GM21367 (cell line): ENCODE measurements around the gene SIGLEC1.

ENCODE experiments used
- ATAC-seq: cut with Tn5 transposase; IDR thresholded peaks from one replicate; pipeline ENCODE4 v1.9.1; 2021; ENCODE audit not compliant: unreplicated experiment

SIGLEC1 gene

DNA sequence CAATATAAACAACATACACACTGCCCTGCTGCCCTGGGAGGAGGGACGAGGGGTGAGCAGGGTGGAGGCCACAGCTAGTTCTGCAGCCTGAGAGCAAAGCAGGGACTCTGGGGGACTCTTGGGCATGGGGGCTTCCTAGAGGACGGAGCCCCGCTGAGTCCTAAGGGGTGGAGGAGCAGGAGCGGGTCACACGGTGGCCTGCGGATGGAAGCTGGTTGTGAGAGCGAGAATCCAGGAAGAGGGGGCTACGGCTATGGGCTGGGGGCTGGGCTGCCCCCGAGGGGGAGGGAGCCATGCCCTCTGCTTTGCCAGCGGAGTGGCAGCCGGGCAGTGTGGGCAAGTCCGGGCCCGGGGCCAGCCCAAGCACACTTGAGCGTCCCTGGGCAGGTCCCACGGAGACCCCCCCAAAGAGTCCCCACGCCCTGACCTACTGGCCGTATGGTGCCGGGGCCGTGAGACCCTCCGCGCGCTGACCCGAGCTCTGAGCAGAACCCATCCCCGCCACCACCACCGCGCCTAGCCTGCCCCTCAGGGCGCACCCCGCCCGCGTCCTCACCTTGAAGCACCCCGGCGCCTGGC lies 31.0 kb downstream of the SIGLEC1 start:
- no peak for ATAC-seq

DNA sequence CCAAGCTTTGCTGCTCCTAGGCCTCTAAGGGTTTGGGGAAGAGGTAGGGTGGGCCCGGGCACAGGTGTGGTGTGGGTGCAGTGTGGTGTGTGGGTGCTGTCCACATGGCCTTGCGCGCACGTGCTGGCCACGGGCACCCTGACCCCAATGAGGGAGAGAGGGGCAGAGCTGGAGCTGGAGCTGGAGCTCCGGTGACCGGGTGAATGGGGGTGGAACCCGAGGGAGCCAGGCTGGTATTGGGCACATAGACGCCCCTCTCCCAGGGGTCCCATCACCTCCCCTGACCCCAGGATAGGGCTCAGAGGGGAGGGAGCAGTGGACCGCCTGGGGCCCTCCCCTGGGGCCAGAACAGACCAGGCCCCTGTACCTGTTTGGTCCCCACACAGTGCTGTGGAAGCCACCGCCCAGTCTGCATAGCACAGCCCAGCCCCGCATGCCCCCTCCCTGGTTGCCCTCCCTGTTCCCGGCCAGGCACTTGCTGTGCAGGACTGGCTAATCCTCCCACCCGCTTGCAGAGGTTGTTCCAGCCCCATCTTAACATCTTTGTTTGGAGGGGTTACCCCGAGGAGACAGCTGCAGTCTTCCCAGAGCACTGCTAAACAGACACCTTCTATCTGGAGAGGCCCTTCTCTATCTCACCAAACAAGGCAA lies 31.6 kb downstream of the SIGLEC1 start:
- no peak for ATAC-seq

GRCh38 chr20:3679749-3680700 lies 32.4 kb downstream of the SIGLEC1 start:
- ATAC-seq = no peak

DNA sequence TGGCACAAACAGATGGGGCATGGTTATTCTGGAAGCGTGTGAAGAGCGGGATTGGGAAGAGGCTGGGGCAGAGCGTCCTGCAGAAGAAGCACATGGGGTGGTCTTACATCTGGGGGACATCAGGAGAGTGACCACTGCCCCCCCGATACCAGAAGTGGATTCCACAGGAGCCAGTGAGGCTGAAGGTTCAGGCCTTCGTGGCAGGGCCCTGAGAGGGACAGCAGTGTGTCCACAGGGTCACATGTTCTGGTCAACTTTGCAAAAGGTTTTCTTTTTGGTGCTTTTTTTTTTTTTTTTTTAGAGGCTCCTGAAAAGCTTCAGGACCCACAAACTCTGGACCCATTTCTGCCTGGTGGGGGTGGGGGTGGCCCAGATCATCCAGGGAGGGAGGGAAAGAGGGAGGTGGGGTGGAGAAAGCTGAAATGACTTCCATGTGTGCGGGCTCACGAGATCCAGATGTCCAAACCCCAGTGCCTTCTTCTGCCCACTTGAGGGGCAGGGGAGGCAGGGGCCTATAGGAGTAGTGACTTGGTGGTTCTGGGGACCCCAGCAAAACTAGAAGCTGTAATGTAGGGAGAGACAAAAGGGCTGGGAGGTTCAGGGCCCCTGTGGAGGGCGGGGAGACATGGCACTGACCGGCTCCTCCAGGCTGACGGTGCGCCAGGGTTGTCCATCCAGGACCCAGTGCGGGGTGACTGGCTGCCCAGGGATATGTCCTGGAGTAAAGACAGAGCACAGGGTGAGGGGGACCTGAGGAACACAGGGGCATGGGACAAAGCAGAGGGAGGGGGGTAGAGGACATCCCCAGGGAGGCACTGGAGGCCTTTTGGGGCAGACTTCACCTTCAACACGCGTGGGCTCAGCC lies 33.3 kb downstream of the SIGLEC1 start:
- ATAC-seq = no peak

DNA sequence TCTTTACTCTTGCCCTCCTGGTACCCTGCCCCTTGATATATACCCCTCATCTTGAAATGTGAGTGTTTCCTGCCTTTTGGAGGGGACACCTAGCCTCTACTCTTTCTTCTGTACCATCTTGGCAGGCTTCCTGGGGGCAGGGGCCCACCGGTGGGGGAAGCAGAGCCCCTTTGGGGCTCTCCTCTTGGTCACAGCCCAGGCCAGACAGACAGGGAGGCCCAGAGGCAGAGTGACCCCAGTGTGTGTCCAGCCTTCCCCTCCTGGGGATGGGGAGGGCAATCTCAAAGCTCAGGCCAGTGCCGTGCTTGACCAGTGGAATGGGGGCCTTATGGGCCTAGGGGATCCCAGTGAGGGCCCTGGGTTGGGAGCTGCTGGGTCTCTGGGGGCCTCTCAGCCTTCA lies 34.2 kb downstream of the SIGLEC1 start:
- ATAC-seq = no peak

DNA sequence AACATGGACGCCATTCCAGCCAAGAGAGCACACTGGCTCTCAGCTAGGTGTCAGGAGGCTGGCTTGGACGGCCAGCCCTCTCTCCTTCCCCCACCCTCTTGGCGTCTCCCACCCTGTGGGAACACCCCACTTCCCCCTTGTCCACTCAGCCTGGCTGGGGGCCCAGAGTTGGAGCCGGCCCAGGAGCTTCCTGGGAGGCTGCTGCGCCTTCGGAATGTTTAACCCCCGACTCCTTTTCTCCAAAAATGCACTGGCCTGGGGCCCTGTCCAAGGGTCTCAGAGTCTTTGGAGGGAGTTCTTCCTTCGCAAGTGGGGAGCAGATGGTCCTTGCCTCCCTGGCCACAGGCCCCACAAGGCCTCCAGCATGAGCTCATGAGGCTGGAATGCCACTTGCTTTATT lies 34.7 kb downstream of the SIGLEC1 start:
- ATAC-seq = no peak

- ATAC-seq = no peak
Measured at GRCh38 chr20:3674995-3675900, 37.2 kb downstream of the SIGLEC1 start.

DNA sequence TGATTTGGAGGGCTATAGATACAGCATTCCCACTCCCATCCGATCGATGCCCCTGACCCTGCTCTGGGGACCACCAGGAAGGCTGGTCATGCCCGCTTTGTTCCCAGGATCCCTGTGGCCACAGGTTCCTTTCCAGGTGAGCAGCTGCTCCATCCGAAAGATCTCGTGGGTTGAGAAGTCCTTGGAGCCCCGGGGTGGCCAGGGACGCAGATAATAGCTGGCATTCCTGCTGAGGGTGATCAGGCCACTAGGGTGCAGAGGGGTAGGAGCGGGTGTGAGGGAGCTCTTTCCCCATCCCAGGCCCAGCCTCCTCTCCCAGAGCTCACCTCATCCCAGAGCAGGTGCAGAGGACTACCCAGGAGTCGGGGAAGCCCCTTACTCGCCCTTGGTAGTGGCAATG lies 38.0 kb downstream of the SIGLEC1 start:
- ATAC-seq = no peak

GRCh38 chr20:3673221-3674070 lies 39.0 kb downstream of the SIGLEC1 start:
- no peak for ATAC-seq

DNA sequence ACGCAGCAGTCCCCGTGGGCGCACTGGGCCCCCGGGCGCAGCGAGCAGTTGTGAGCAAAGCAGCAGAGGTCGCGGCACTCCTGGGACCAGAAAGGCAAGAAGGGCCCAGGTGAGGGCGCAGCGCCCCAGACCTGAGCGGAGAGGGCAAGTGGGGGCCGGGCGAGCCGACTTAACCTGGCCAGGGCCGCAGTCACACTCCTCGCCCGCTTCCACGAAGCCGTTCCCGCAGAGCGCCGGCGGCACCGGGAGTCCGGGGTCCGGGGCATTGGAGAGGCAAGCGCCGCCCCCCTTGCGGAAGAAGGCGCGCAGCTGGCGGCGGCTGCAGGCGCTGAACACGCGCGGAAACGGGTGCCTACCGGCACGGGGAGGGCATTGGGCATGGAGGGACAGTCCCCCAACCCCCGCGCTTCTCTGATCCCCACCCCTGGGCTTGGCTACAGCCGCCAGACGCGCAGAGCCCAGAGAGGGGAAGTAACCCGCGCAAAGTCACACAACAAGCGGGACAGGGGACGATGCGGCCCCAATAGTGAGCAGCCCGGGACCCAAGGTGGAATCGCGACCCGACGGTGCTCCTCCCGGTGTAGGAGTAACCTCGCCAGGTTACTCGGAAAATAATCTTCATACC lies 39.7 kb downstream of the SIGLEC1 start:
- ATAC-seq = no peak

DNA sequence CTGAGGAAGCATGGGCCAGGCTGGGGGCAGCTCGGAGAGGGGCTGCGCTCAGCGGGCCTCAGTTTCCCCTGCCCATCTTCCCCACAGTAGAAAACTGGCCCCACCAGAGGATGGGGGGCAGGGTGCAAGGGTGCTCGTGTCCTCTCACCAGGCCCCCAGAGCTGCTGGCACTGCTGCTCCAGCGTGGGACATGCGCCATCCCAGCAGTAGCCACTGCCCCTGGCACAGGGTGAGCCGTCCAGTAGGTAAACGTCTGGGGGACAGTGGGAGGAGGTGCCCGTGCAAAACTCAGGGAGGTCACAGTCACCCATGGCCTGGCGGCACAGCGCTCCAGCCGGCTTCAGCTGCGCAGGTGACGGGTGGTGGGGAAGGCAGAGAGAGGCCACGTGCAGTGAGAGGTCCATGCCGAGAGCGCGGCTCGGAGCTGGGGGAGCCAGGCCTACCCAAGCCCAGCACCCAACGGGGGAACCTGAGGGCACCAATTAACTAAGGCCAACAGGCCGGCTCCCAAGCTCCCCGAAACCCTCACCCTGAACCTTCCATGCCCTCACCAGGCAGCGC lies 40.3 kb downstream of the SIGLEC1 start:
- no peak for ATAC-seq

DNA sequence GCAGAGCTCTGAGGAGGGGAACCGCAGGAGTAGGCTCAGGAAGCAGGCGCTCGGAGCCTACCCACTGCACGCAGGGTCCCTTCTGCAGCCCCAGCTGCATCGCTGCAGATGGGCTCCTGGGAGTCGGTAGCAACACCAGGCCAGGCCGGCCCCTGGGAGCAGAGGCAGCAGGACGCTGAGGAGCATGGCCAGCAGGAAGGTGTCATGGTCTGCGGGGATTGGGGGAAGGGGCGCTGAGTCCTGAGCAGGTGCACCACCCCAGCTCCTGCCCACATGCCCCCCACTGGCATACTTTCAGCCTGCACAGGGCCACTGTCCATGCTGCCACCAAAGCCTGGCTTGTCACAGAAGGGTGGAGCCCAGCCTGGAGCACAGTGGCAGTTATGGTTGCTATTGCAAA lies 41.5 kb downstream of the SIGLEC1 start:
- no peak for ATAC-seq

DNA sequence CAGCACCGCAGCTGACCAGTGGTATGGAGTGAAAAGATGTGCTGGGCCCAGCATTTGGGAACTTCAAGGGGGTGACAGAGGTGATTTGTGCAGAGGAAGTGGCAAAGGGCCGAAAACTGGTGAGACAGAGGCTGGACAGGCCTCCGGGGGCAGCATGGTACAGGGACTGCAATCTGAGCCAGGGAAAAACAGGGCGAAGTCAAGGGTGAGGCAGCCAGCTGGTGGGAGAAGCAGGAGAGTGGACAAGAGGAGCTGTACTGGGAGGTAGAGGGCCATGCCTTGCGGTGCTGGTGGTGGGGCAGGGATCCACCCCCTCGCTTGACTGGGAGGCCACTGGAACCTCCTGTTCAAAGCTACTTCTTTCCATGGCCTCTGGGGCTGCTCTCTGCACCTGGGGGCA lies 41.9 kb downstream of the SIGLEC1 start:
- no peak for ATAC-seq

DNA sequence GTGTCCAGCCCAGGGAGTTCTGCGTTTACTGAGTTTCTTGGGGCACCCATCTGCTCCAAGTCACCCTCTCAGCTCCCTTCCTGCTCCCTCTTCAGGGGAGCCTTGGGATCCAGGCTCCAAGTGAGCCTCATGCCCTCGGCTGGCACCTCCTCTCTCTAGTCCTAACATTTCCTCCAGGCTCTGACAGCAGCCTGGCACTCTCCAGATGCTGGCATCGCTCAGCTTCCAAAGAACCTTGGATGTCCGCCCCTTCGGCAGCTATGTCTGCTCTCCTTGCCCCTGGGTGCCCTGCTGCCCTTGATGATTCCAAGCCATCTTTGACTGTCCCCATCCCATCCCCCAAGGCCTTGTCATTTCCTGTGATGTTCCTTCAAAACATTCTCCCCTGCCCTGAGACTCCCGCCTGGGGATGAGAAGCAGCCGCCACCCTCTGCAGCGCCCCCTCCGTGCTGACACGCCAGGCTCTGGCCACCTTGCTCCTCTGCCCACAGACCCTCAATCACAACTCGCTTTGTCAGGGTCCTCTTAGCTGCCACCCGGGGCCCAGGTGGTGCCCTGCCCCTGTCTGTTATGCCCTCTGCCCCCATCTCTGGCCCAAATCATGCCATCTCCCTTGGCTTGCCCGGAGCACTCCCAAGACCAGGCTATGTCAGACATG lies 42.6 kb downstream of the SIGLEC1 start:
- ATAC-seq = no peak

GRCh38 chr20:3667434-3668037 lies 44.9 kb downstream of the SIGLEC1 start:
- no peak for ATAC-seq

- ATAC-seq = no peak
Measured at GRCh38 chr20:3663858-3664257, 48.5 kb downstream of the SIGLEC1 start.

DNA sequence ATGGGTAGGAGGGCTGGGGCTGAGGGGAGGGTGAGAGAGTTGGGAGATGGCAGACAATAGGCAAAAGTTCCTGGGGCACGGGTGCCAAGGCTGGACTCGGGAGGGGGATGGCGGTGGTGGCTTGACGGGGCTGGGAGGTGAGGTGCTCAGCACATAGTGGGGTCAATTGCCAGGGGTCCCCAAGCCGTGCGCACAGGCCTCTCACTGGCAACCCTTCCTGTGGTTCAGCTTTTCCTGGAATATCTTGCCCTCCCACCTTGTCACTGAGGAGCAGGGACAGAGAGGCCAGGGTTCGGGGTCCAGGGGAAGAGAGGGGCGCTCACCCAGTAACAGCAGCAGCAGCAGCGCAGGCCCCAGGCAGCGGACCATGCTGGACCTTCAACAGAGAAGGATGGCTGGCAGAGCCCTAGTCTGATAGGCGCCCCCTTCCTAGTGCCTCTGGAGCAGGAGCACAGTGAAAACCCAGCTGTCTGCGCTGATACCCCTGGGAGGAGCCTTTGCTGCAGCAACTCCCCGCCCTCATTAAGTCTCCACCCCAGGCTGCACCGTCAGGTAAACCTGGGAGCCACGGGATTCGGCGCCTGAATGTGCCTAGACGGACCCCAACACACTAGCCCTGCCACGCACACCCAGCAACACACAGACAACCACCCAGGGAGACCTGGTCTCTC lies 49.2 kb downstream of the SIGLEC1 start, which contains the start of gene GFRA4:
GFRA4 (minus strand) TSS at position 369 of the 671 bp plus-strand sequence; CDS start at position 369, 0 bp downstream.
- no peak for ATAC-seq
